ENCODE data around the gene PRR29.

- no peak for TF ChIP-seq CTCF (IDR thresholded peaks at IDR 0.05; ENCODE audit: low read depth, low read length, poor library complexity, severe bottlenecking)
- no peak for TF ChIP-seq EZH2phosphoT487 (IDR thresholded peaks at IDR 0.05; ENCODE audit: borderline replicate concordance, low read length)
Measured at GRCh38 chr17:63983320-63983719, 14.8 kb upstream of the PRR29 start.
